Ascending aorta (tissue), 2 donors: Measurements from ENCODE around the gene RPS23. TPM values are rescaled to one million over a fixed set of nuclear protein-coding genes. Genes with fewer than 3 reads are reported as not detected.
A peak's percentile ranks its signal among the peaks of the same experiment; 100 is the strongest.

Experiments used
- DNase-seq, 2 donors: peaks; one replicate each; pipeline ENCODE4 v3.0.0-alpha.2; 2019; ENCODE audit warnings: low spot score in 2 of 2
- H3K27ac ChIP-seq, 2 donors: fragments of 200-600 bp; sonication (generic); one replicate each; pipeline ENCODE4 v1.5.1; 2016 to 2017; ENCODE audit warnings: mild to moderate bottlenecking in 1 of 2
- H3K27me3 ChIP-seq: fragments of 200-600 bp; sonication (generic); one replicate; pipeline ENCODE4 v1.5.1; 2017
- H3K36me3 ChIP-seq, 2 donors: fragments of 200-600 bp; sonication (generic); one replicate each; pipeline ENCODE4 v1.5.1; 2016
- H3K4me1 ChIP-seq, 2 donors: fragments of 200-600 bp; sonication (generic); one replicate each; pipeline ENCODE4 v1.5.1; 2016 to 2017; ENCODE audit warnings: mild to moderate bottlenecking in 1 of 2
- H3K4me3 ChIP-seq, 2 donors: fragments of 200-600 bp; sonication (generic); one replicate each; pipeline ENCODE4 v1.5.1; 2016 to 2017; ENCODE audit warnings: mild to moderate bottlenecking in 1 of 2
- H3K9me3 ChIP-seq, 2 donors: fragments of 200-600 bp; sonication (generic); one replicate each; pipeline ENCODE4 v1.5.1; 2016
- intact Hi-C: fragments of 100-400 bp; cut with DNase I; formaldehyde crosslinking; loops from one replicate; pipeline ENCODE4 v1.15.1; 2023
- total RNA-seq: library from RNA; depleted of rRNA; stranded (reverse); fragments of >200 nt; gene quantifications from one replicate; pipeline ENCODE4 v1.1.0, GENCODE V29; 2016
- TF ChIP-seq, protein P1 (sequence below), 3 experiments: fragments of 200-600 bp in 2 of 3; fragments of 450-650 bp in 1 of 3; sonication (generic) in 2 of 3; IDR thresholded peaks; one replicate each; pipeline ENCODE4 v1.5.1; 2016 to 2019; ENCODE audit warnings: antibody characterized with exemption in 3 of 3, mild to moderate bottlenecking in 1 of 3, moderate library complexity in 1 of 3

RPS23 gene
- total RNA-seq, 1 donor from 2014 or later = 1,118 TPM

DNA sequence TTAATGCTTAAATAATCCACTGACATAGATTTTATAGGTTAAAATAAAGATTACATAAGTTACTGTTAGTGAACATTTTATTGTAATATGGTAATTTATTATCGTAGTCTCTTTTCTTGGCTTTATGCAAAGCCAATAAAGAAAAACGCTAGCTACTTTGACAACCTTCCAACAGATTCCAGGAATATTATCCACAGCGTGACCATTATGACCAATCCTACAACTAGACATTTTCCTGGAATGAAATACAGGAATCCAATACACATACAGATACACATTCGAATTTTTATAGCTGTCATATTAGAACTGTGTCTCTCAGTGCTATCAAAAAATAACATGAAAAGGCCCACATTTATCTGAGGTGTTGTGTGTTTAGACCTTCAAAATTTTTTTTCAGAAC, 13.1 kb downstream of the RPS23 start:
- Histone ChIP-seq H3K4me3 (no peak overlapping the region), H3K27ac (peak overlapping the region in 1 of 2 donors; percentile 36), H3K4me1 (peaks cover 0 to 11% of the 10 kb centered on the region in 2 donors), H3K9me3 (no peaks in the 10 kb centered on the region), H3K36me3 (no peaks in the 10 kb centered on the region), H3K27me3 (no peaks in the 10 kb centered on the region)
- DNase-seq = no peak
- TF ChIP-seq, protein P1, sequence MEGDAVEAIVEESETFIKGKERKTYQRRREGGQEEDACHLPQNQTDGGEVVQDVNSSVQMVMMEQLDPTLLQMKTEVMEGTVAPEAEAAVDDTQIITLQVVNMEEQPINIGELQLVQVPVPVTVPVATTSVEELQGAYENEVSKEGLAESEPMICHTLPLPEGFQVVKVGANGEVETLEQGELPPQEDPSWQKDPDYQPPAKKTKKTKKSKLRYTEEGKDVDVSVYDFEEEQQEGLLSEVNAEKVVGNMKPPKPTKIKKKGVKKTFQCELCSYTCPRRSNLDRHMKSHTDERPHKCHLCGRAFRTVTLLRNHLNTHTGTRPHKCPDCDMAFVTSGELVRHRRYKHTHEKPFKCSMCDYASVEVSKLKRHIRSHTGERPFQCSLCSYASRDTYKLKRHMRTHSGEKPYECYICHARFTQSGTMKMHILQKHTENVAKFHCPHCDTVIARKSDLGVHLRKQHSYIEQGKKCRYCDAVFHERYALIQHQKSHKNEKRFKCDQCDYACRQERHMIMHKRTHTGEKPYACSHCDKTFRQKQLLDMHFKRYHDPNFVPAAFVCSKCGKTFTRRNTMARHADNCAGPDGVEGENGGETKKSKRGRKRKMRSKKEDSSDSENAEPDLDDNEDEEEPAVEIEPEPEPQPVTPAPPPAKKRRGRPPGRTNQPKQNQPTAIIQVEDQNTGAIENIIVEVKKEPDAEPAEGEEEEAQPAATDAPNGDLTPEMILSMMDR (IDR thresholded peaks at IDR 0.05) = no peak
- intact Hi-C loops = no loop called here

DNA sequence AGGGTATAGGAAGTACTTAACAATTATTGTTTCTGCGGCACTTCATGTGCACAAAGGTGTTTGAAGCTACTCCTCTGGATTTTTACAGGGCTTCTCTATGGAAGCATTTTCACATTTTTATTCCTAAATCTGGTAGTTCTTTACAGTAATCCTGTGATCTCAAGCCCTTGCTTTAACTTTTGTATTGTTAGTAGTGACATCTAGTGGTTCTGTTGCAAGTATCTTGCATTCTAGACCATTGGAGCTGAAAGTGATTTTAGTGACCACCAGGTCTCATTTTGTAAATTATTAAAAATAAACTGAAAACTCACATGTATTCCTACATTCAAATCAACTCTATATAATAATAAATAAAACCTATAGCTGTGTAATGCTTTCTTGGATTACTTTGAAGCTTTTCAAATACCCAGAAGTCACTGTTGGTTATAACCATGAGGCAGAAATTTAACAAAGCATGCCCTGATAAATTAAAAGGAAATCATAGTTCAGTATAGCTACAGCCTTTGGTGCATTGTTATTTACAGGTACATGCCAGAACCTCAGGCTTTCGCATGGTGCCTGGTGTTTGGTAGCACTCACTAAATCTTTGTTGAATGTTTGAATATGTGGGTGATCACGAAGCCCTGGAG, 18.9 kb downstream of the RPS23 start:
- TF ChIP-seq, protein P1 (IDR thresholded peaks at IDR 0.05) = peak in 2 of 3 experiments; percentile 17 to 40
- H3K4me1 ChIP-seq = peaks cover 0 to 2% of the 10 kb centered on the region in 2 donors
- no peak overlapping the region for H3K4me3 ChIP-seq

DNA sequence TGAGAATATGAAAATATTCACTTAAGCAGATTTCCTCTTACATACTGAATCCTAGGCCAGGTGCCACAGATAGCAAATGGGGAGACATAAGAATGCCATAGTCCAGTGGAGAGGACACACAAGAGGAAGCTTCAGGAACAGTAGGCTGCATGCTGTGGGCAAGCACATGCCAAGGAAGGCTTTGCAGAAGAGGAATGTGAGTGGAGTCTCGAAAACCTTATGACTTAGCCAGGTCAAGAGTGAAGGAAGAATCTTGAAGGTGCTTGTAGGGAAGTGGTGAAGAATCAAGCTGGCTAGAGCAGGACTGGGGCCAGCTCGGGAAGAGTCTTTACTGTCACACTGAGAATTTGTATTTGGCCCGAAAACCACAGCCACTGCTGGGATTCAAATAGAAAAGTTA, 20.4 kb downstream of the RPS23 start:
- Histone ChIP-seq H3K27ac (no peak overlapping the region), H3K27me3 (no peaks in the 10 kb centered on the region), H3K9me3 (no peaks in the 10 kb centered on the region), H3K4me3 (no peak overlapping the region), H3K36me3 (no peaks in the 10 kb centered on the region), H3K4me1 (no peaks in the 10 kb centered on the region)
- DNase-seq = no peak
- TF ChIP-seq, protein P1 (IDR thresholded peaks at IDR 0.05) = no peak
- intact Hi-C loops = no loop called here

More for the DNA sequence above, 18.9 kb downstream of the RPS23 start:
- Histone ChIP-seq H3K9me3 (no peaks in the 10 kb centered on the region), H3K27me3 (no peaks in the 10 kb centered on the region), H3K27ac (no peak overlapping the region), H3K36me3 (no peaks in the 10 kb centered on the region)
- DNase-seq = no peak
- intact Hi-C loops = no loop called here

DNA sequence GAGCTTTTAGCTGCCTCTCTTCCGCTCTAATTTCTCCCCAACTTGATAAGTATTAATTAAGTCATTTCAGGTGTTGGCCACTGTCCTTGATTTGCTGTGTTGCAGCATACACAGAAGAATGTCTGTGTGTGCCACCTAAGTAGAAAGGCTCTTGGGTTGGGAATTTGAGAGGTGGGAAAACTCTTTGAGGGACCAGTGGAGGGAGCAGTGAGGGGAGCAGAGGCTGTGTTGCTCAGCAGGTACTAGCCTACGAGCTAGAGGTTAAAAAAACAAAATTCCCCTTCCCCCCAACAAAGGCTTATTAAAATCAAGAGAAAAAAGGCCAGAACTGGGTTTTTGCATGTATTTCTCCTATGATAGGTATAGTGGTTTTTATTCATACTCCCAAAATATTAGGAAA, 20.9 kb downstream of the RPS23 start:
- DNase-seq = no peak
- Histone ChIP-seq H3K4me3 (no peak overlapping the region), H3K27ac (no peak overlapping the region), H3K4me1 (no peaks in the 10 kb centered on the region), H3K27me3 (no peaks in the 10 kb centered on the region), H3K9me3 (no peaks in the 10 kb centered on the region), H3K36me3 (no peaks in the 10 kb centered on the region)
- intact Hi-C loops = no loop called here
- TF ChIP-seq, protein P1 (IDR thresholded peaks at IDR 0.05) = no peak

DNA sequence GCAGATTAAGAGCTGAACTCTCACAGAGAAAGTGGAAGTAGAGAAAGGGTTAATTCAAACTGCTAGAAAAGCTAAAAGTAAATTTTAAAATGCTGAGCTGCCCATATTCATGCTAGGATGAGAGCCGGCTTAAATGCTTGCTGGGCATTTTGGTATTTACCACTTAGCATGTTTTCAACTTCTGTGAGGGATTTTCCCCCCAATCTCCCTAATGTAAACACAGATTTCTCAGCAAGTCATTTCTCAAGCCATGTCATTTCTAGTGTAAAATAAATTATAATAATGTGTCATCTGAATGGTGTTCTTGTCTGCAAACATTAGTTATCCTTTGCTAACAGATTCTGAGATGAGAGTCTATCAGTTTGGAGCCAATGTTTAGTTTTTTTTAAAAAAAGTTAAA, 22.3 kb downstream of the RPS23 start:
- TF ChIP-seq, protein P1 (IDR thresholded peaks at IDR 0.05) = no peak
- Histone ChIP-seq H3K4me1 (no peaks in the 10 kb centered on the region), H3K9me3 (no peaks in the 10 kb centered on the region), H3K27me3 (no peaks in the 10 kb centered on the region), H3K36me3 (no peaks in the 10 kb centered on the region), H3K4me3 (no peak overlapping the region), H3K27ac (no peak overlapping the region)
- DNase-seq = no peak
- intact Hi-C loops = no loop called here

DNA sequence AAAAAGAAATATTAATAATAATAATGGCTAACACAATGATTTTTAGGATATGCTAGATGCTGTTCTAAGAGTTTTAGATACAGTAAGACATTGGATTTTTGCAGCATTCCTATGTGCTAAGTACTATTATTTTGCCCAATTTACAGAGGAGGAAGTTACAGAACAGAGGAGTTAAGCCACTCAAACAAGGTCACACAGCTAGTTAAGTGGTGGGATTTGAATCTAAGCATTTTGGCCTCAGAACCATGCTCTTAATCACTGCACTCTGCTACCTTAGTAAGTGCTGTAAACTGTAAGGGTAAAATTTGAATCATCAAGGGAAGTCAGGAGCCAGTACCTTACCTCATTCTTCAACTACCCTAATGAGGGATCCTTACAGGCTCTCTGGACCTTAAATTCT, 25.4 kb downstream of the RPS23 start:
- no peaks in the 10 kb centered on the region for H3K36me3 ChIP-seq
- intact Hi-C loops = no loop called here
- H3K4me3 ChIP-seq = no peak overlapping the region

More for the DNA sequence above, 25.4 kb downstream of the RPS23 start:
- no peak for DNase-seq
- TF ChIP-seq, protein P1 (IDR thresholded peaks at IDR 0.05) = no peak
- no peaks in the 10 kb centered on the region for H3K4me1 ChIP-seq
- no peak overlapping the region for H3K27ac ChIP-seq
- peaks cover 0 to under 1% of the 10 kb centered on the region in 2 donors for H3K9me3 ChIP-seq
- H3K27me3 ChIP-seq = no peaks in the 10 kb centered on the region
